Upper lobe of left lung (tissue), 6 donors: ENCODE measurements around the gene C22orf15. TPM values are rescaled to one million over a fixed set of nuclear protein-coding genes. Genes with fewer than 3 reads are reported as not detected.

Experiments used
- ATAC-seq, 2 donors: fragments of 200-7000 bp; cut with Tn5 transposase; one replicate each; pipeline ENCODE4 v1.9.1; 2022; ENCODE audit warnings: mild to moderate bottlenecking in 2 of 2, moderate library complexity in 2 of 2; ENCODE audit not compliant: low FRiP score in 2 of 2
- DNase-seq, 2 donors: peaks; one replicate each; pipeline ENCODE4 v3.0.0-alpha.2; 2019 to 2020
- H3K27ac ChIP-seq, 4 donors: fragments of 200-600 bp; sonication (generic); one replicate each; pipeline ENCODE4 v1.5.1; 2016 to 2019
- H3K27me3 ChIP-seq, 4 donors: fragments of 200-600 bp; sonication (generic); one replicate each; pipeline ENCODE4 v1.5.1; 2017 to 2019
- H3K36me3 ChIP-seq, 4 donors: fragments of 200-600 bp; sonication (generic); one replicate each; pipeline ENCODE4 v1.5.1; 2016 to 2019
- H3K4me1 ChIP-seq, 4 donors: fragments of 200-600 bp; sonication (generic); one replicate each; pipeline ENCODE4 v1.5.1; 2018 to 2019
- H3K4me3 ChIP-seq, 4 donors: fragments of 200-600 bp; sonication (generic); one replicate each; pipeline ENCODE4 v1.5.1; 2017 to 2019; ENCODE audit warnings: mild to moderate bottlenecking in 2 of 4, moderate library complexity in 1 of 4
- H3K9me3 ChIP-seq, 4 donors: fragments of 200-600 bp; sonication (generic); one replicate each; pipeline ENCODE4 v1.5.1; 2018 to 2019
- EP300 ChIP-seq, 4 donors: sonication (generic); formaldehyde crosslinking; IDR thresholded peaks; one replicate each; pipeline ENCODE4 v1.5.1; 2017; ENCODE audit warnings: antibody characterized with exemption in 4 of 4, control low read depth in 2 of 4
- POLR2A ChIP-seq, 4 donors: fragments of 450-650 bp; IDR thresholded peaks; one replicate each; pipeline ENCODE4 v1.5.1; 2016 to 2017; ENCODE audit warnings: antibody characterized with exemption in 4 of 4, mild to moderate bottlenecking in 2 of 4
- POLR2AphosphoS5 ChIP-seq, 2 donors: sonication (generic); formaldehyde crosslinking; IDR thresholded peaks; one replicate each; pipeline ENCODE4 v1.5.1; 2017; ENCODE audit warnings: antibody characterized with exemption in 2 of 2
- WGBS, 2 donors: methylation state at CpG; one replicate each; pipeline ENCODE4 v1.1.5; 2017 to 2018; 5-methylcytosine and 5-hydroxymethylcytosine counted together
- total RNA-seq, 6 donors: library from RNA; depleted of rRNA in 4 of 6; stranded (reverse); fragments of >200 nt in 4 of 6; gene quantifications; one replicate each; pipeline versions ENCODE4 v1.1.0 to v1.2.1, GENCODE V29; 2016 to 2021
- TF ChIP-seq, protein P1 (sequence below), 6 experiments: fragments of 450-650 bp in 4 of 6; fragments of 200-600 bp in 2 of 6; sonication (generic) in 2 of 6; IDR thresholded peaks; one replicate each; pipeline ENCODE4 v1.5.1; 2016 to 2019; ENCODE audit warnings: antibody characterized with exemption in 6 of 6
- donor health status: DM: no; HTN: no; CAD: no; lungs with moderate emphysema.
- donor health status: DM: no; HTN: yes; CAD: no; lungs with severe emphysema.

C22orf15 gene
- total RNA-seq, 6 donors from 2014 or later: 0.29 to 7.3 (median 4.6) TPM

DNA sequence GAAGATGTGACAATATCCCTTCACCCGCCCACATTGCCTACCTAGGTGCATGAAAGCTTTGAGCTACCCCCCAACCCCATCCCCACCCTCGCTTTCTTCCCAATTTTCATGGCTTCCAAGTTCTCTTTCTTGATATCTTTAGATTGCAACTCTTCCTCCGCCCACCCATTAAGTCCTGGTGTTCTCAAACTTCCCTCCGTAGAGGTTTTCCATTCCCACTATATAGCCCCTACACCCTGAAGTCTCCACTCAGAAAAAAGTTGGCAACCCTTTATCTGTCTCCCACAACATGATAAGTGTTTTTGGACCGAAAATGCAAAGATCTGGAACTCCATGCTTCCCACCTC is 12.4 kb upstream of the C22orf15 start:
- no peak for ATAC-seq
- H3K4me1 ChIP-seq: peaks cover 0 to 18% (median 13%) of the 10 kb centered on the region in 4 donors
- peak overlapping the region; percentile 75 to 80 (median 77) for H3K4me3 ChIP-seq
- H3K27me3 ChIP-seq: no peaks in the 10 kb centered on the region
- H3K27ac ChIP-seq: peak overlapping the region; percentile 90 to 94 (median 92)
- no peak for DNase-seq
- peaks cover 0 to 1% (median 0%) of the 10 kb centered on the region in 4 donors for H3K36me3 ChIP-seq
- no peaks in the 10 kb centered on the region for H3K9me3 ChIP-seq
- 29 to 48% methylated on average over 5 of the region's 5 CpGs for WGBS, 2 donors
- no peak for TF ChIP-seq POLR2AphosphoS5 (IDR thresholded peaks at IDR 0.05)

DNA sequence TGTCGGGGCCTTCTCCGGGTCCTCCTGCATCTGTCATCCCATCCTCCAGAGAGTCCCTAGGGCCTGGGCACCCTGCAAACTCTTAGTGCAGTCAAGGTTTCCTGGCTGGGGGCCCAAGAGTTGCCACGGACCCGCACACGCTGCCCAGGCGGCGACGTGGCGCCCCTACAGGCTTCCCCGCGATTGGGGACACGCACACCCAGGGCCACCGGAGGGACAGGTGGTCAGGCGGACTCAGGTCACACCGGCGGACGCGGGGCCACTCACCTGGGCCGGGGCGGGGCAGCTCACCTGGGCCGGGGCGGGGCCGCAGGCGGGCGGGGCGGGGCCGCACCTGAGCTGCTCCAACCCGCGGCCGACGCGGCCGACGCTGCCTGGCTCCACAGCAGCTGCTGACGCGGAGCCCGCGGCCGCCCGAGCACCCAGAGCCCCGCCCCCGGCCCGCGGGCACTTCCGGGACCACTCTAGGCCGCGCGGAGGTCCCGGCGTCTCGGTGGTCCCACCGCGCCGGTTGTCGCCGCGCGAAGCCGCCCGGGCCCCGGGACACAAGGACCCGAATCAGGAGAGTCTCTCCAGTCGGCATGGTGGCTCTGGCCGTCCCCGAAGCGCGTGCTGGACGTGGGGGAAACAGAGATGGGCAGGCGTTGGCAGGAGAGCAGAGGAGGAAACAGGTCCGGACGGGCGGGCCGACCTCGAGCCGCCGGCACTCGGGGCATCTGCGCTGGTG is 11.9 kb upstream of the C22orf15 start, which contains the start of gene ZNF70:
ZNF70 (minus strand) TSS at position 399 of the 727 bp plus-strand sequence. CDS start 5,972 bp downstream, outside the sequence.
- peaks cover 0 to 18% (median 13%) of the 10 kb centered on the region in 4 donors for H3K4me1 ChIP-seq
- 0 to 1% methylated on average over 13 to 54 of the region's 78 CpGs for WGBS, 2 donors
- H3K4me3 ChIP-seq: peak within 1 kb of the TSS; percentile 75 to 80 (median 77)
- ATAC-seq: peak; percentile 93 to 97
- H3K36me3 ChIP-seq: no peaks in the 10 kb centered on the region
- peak within 1 kb of the TSS; percentile 90 to 94 (median 92) for H3K27ac ChIP-seq
- peak; percentile 96 to 99 for DNase-seq
- H3K9me3 ChIP-seq: no peaks in the 10 kb centered on the region
- H3K27me3 ChIP-seq: no peaks in the 10 kb centered on the region
- TF ChIP-seq POLR2AphosphoS5 (IDR thresholded peaks at IDR 0.05) (peak; percentile 49 to 60), EP300 (IDR thresholded peaks at IDR 0.05) (no peak), POLR2A (IDR thresholded peaks at IDR 0.05) (peak in 2 of 4 donors; percentile 76 to 78)
- TF ChIP-seq, protein P1, sequence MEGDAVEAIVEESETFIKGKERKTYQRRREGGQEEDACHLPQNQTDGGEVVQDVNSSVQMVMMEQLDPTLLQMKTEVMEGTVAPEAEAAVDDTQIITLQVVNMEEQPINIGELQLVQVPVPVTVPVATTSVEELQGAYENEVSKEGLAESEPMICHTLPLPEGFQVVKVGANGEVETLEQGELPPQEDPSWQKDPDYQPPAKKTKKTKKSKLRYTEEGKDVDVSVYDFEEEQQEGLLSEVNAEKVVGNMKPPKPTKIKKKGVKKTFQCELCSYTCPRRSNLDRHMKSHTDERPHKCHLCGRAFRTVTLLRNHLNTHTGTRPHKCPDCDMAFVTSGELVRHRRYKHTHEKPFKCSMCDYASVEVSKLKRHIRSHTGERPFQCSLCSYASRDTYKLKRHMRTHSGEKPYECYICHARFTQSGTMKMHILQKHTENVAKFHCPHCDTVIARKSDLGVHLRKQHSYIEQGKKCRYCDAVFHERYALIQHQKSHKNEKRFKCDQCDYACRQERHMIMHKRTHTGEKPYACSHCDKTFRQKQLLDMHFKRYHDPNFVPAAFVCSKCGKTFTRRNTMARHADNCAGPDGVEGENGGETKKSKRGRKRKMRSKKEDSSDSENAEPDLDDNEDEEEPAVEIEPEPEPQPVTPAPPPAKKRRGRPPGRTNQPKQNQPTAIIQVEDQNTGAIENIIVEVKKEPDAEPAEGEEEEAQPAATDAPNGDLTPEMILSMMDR (IDR thresholded peaks at IDR 0.05): peak in 4 of 6 experiments; percentile 11 to 47 (median 16)

DNA sequence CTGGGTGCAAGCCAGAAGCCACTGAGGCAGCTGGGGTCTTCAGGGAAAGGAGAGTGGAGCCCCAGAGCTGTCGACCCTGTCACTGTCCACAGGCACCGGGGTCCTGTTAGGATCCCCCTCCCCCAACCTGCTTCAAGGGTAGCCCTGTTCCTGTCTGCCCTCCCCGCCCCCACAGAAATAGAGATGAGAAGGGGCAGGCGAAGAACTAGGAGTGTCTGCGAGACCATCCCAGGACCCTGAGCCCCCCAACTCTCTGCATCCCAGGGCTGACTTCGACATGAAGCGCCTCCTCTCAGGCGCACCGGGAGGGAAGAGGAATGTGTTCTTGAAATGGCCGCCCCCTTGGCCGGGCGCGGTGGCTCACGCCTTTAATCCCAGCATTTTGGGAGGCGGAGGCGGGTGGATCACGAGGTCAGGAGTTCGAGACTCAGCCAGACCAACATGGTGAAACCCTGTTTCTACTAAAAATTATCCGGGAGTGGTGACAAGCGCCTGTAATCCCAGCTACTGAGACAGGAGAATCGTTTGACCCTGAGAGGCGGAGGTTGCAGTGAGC is 11.3 kb upstream of the C22orf15 start:
- Histone ChIP-seq H3K4me1 (peaks cover 0 to 18% (median 13%) of the 10 kb centered on the region in 4 donors), H3K4me3 (peak overlapping the region; percentile 51 to 78 (median 76)), H3K27ac (peak overlapping the region; percentile 90 to 94 (median 92)), H3K9me3 (no peaks in the 10 kb centered on the region), H3K27me3 (no peaks in the 10 kb centered on the region), H3K36me3 (no peaks in the 10 kb centered on the region)
- peak; percentile 4 to 54 for ATAC-seq
- 39 to 56% methylated on average over 17 to 22 of the region's 22 CpGs for WGBS, 2 donors
- TF ChIP-seq POLR2AphosphoS5 (IDR thresholded peaks at IDR 0.05) (no peak), EP300 (IDR thresholded peaks at IDR 0.05) (no peak), POLR2A (IDR thresholded peaks at IDR 0.05) (no peak)
- TF ChIP-seq, protein P1 (IDR thresholded peaks at IDR 0.05): no peak
- peak in 1 of 2 donors; percentile 79 for DNase-seq

DNA sequence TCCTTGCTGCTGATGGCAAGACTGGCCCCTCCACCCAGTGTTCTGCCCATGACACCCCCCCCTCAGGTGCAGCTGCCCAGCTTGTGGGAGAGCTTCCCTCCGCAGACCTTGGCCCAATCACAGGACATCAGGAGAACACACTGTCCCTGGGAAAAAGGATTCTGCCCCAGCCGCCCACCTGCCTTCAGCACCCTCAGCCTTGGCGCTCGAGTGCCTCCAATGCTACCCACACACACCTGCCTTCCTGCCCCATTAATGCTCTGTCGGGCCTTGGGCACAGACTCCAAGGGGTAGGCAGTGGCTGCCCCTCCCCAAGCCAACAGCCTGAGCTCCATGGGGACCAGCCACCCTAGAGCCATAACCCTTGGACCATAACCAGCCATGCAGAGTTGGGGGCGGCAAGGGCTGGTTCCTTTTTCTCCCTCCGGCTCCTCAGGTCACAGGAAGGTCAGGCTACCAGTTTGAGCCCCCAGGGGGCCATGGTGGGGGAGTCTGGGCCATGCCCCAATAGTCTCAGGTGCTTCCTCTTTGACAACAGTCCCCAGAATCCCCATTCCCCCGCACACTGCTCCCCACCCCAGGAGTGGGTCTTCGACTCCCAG is 10.6 kb upstream of the C22orf15 start:
- H3K27ac ChIP-seq: no peak overlapping the region
- no peaks in the 10 kb centered on the region for H3K27me3 ChIP-seq
- no peaks in the 10 kb centered on the region for H3K36me3 ChIP-seq
- ATAC-seq: no peak
- peak overlapping the region in 1 of 4 donors; percentile 75 for H3K4me3 ChIP-seq
- no peaks in the 10 kb centered on the region for H3K9me3 ChIP-seq
- TF ChIP-seq POLR2AphosphoS5 (IDR thresholded peaks at IDR 0.05) (no peak), EP300 (IDR thresholded peaks at IDR 0.05) (no peak), POLR2A (IDR thresholded peaks at IDR 0.05) (no peak)
- TF ChIP-seq, protein P1 (IDR thresholded peaks at IDR 0.05): no peak
- WGBS, 2 donors: 75 to 91% methylated on average over 5 to 9 of the region's 9 CpGs
- peak in 1 of 2 donors; percentile 32 for DNase-seq
- peaks cover 0 to 18% (median 13%) of the 10 kb centered on the region in 4 donors for H3K4me1 ChIP-seq

DNA sequence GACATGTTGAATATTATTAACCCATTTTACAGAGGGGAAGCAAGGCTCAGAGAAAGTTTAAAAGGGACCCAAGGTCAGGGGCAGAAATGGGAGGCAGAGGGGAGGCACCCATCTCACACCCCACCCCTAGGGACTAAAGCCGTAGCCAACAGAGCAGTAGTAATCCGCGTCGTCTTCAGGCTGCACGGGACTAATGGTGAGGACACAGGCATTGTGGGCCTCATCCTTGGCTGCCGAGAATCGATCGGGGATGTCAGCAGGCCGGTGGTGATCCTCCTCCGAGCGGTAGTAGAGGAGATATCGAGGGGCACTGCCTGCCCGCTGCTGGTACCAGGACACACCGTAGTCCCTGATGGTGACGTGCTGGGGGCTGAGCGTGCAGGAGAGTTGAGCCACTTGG is 10.0 kb upstream of the C22orf15 start:
- Histone ChIP-seq H3K27ac (no peak overlapping the region), H3K36me3 (no peaks in the 10 kb centered on the region), H3K4me1 (peaks cover 0 to 18% (median 13%) of the 10 kb centered on the region in 4 donors), H3K27me3 (no peaks in the 10 kb centered on the region), H3K9me3 (no peaks in the 10 kb centered on the region), H3K4me3 (no peak overlapping the region)
- peak in 1 of 2 donors; percentile 39 for DNase-seq
- 94% methylated on average over 16 of the region's 16 CpGs for WGBS, 2 donors
- no peak for ATAC-seq
- TF ChIP-seq POLR2A (IDR thresholded peaks at IDR 0.05) (no peak), POLR2AphosphoS5 (IDR thresholded peaks at IDR 0.05) (no peak), EP300 (IDR thresholded peaks at IDR 0.05) (no peak)
- TF ChIP-seq, protein P1 (IDR thresholded peaks at IDR 0.05): no peak
